HCT116 (cell line): ENCODE measurements around the gene OSBPL10. TPM values are rescaled to one million over a fixed set of nuclear protein-coding genes. Genes with fewer than 3 reads are reported as not detected.

ENCODE experiments used
- ATAC-seq: fragments of 200-7000 bp; cut with Tn5 transposase; 2 replicates; pipeline ENCODE4 v1.9.1; 2020; ENCODE audit warnings: mild to moderate bottlenecking, moderate library complexity
- BruUV-seq: library from RNA; stranded (reverse); fragments of 400-500 nt; replicated peaks from 2 replicates; lab custom pipeline; 2021; lab: Mats Ljungman, UMichigan
- CTCF ChIA-PET: fragments of 300-600 bp; sonication (Branson Sonifier 250); formaldehyde crosslinking; loops from one replicate; lab custom pipeline; 2021; ENCODE audit warnings: antibody characterized with exemption; lab: Charles Lee
- POLR2A ChIA-PET: fragments of 300-600, 350-600 bp; sonication (Branson Sonifier 250); formaldehyde crosslinking; loops from one replicate; lab custom pipeline; 2021; ENCODE audit warnings: antibody characterized with exemption; lab: Charles Lee
- RAD21 ChIA-PET, 2 experiments: fragments of 300-600 bp; sonication (Branson Sonifier 250); formaldehyde crosslinking; loops; one replicate each; lab custom pipeline; 2023; ENCODE audit warnings: low total read pairs in 2 of 2; ENCODE audit not compliant: uncharacterized antibody in 2 of 2, unreplicated experiment in 2 of 2, low non-redundant PET in 1 of 2; lab: Charles Lee
- DNase-seq: peaks from one replicate; pipeline ENCODE4 v3.0.0-alpha.2; 2010; ENCODE audit warnings: low read depth, low spot score
- H2AFZ ChIP-seq: fragments of 200-600 bp; shearing (Covaris generic), sonication (generic); 2 replicates; pipeline ENCODE4 v1.6.1; 2017; ENCODE audit warnings: low read depth, mixed run types, mixed read lengths, antibody characterized with exemption, low read length; ENCODE audit not compliant: poor library complexity, severe bottlenecking
- H3K27ac ChIP-seq: 2 replicates; pipeline ENCODE4 v1.5.1; 2012; ENCODE audit warnings: low read depth, low read length
- H3K27me3 ChIP-seq: fragments of 200-600 bp; sonication (generic); 2 replicates; pipeline ENCODE4 v1.6.1; 2016; ENCODE audit warnings: mixed run types, low read length, mixed read lengths; ENCODE audit not compliant: insufficient read depth
- H3K36me3 ChIP-seq, 2 experiments: fragments of 200-500 bp in 1 of 2; fragments of 200-600 bp in 1 of 2; sonication (Bioruptor generic) in 1 of 2; sonication (generic) in 1 of 2; 2 replicates each; pipeline versions ENCODE4 v1.5.1 to v1.6.1; 2014 to 2016; ENCODE audit warnings: low read length in 2 of 2, inconsistent platforms in 1 of 2, mixed read lengths in 1 of 2, mixed run types in 1 of 2; ENCODE audit not compliant: insufficient read depth in 2 of 2, control insufficient read depth in 1 of 2
- H3K4me1 ChIP-seq, 2 experiments: fragments of 200-600 bp in 1 of 2; sonication (generic) in 1 of 2; 2 replicates each; pipeline versions ENCODE4 v1.5.1 to v1.6.1; 2012 to 2017; ENCODE audit warnings: low read length in 2 of 2, inconsistent platforms in 1 of 2, mild to moderate bottlenecking in 1 of 2, mixed read lengths in 1 of 2, mixed run types in 1 of 2, moderate library complexity in 1 of 2; ENCODE audit not compliant: insufficient read depth in 2 of 2, control insufficient read depth in 1 of 2
- H3K4me2 ChIP-seq: fragments of 200-600 bp; sonication (generic); 2 replicates; pipeline ENCODE4 v1.6.1; 2017; ENCODE audit warnings: mixed run types, low read length, mixed read lengths
- H3K4me3 ChIP-seq, 2 experiments: fragments of 200-600 bp in 1 of 2; sonication (generic) in 1 of 2; replicated peaks in 1 of 2; 2 replicates each; pipeline ENCODE4 v1.5.1; 2011 to 2016; ENCODE audit warnings: low read length in 2 of 2, control low read depth in 1 of 2, low read depth in 1 of 2, mild to moderate bottlenecking in 1 of 2, mixed read lengths in 1 of 2, mixed run types in 1 of 2
- H3K79me2 ChIP-seq: fragments of 200-600 bp; sonication (generic); 2 replicates; pipeline ENCODE4 v1.6.1; 2017; ENCODE audit warnings: mild to moderate bottlenecking, mixed run types, low read length, moderate library complexity, mixed read lengths; ENCODE audit not compliant: insufficient read depth
- H3K9ac ChIP-seq: fragments of 200-600 bp; sonication (generic); 2 replicates; pipeline ENCODE4 v1.6.1; 2016; ENCODE audit warnings: low read length, mixed read lengths
- H3K9me2 ChIP-seq: fragments of 200-600 bp; sonication (generic), shearing (Covaris generic); 2 replicates; pipeline ENCODE4 v1.6.1; 2017; ENCODE audit warnings: mixed run types, mild to moderate bottlenecking, moderate library complexity; ENCODE audit not compliant: insufficient read depth
- H3K9me3 ChIP-seq, 2 experiments: fragments of 200-500 bp in 1 of 2; fragments of 200-600 bp in 1 of 2; sonication (Bioruptor generic) in 1 of 2; sonication (generic) in 1 of 2; 2 replicates each; pipeline ENCODE4 v1.6.1; 2014 to 2017; ENCODE audit warnings: low read length in 2 of 2, mixed read lengths in 2 of 2, inconsistent platforms in 1 of 2, low read depth in 1 of 2, mild to moderate bottlenecking in 1 of 2, mixed run types in 1 of 2, moderate library complexity in 1 of 2; ENCODE audit not compliant: control insufficient read depth in 1 of 2, insufficient read depth in 1 of 2
- H4K20me1 ChIP-seq: fragments of 200-600 bp; sonication (generic), shearing (Covaris generic); 2 replicates; pipeline ENCODE4 v1.6.1; 2017; ENCODE audit warnings: mixed run types, mild to moderate bottlenecking, moderate library complexity; ENCODE audit not compliant: insufficient read depth
- EZH2 ChIP-seq: fragments of 200-600 bp; sonication (generic); IDR thresholded peaks from 2 replicates; pipeline ENCODE4 v1.6.1; 2017; ENCODE audit warnings: antibody characterized with exemption, mixed run types
- EZH2phosphoT487 ChIP-seq: fragments of 200-600 bp; IDR thresholded peaks from 2 replicates; pipeline ENCODE4 v1.6.1; 2018; ENCODE audit warnings: antibody characterized with exemption, borderline replicate concordance
- RAD21 ChIP-seq: IDR thresholded peaks from 2 replicates; pipeline ENCODE4 v1.6.1; 2012; ENCODE audit warnings: low read depth, mild to moderate bottlenecking
- REST ChIP-seq: IDR thresholded peaks from 2 replicates; pipeline ENCODE4 v1.6.1; 2012; ENCODE audit warnings: low read depth
- SP1 ChIP-seq: IDR thresholded peaks from 2 replicates; pipeline ENCODE4 v1.6.1; 2012; ENCODE audit warnings: low read depth
- TCF7L2 ChIP-seq: IDR thresholded peaks from 2 replicates; pipeline ENCODE4 v1.7.0; 2011; ENCODE audit warnings: borderline replicate concordance, inconsistent platforms; ENCODE audit not compliant: insufficient read depth, insufficient read length; ENCODE audit errors: extremely low read depth
- YY1 ChIP-seq: IDR thresholded peaks from 2 replicates; pipeline ENCODE4 v1.6.1; 2011; ENCODE audit warnings: low read length, low read depth, moderate library complexity, mild to moderate bottlenecking; ENCODE audit not compliant: insufficient replicate concordance; ENCODE audit errors: extremely low read depth
- intact Hi-C: fragments of 100-400 bp; cut with micrococcal nuclease; formaldehyde crosslinking; loops from 2 replicates; pipeline ENCODE4 v1.10.0; 2022
- total RNA-seq: library from RNA; stranded (reverse); gene quantifications from one replicate; pipeline ENCODE4 v1.2.1, GENCODE V29; 2021; ENCODE audit not compliant: unreplicated experiment

OSBPL10 gene
- total RNA-seq, 1 experiment from 2014 or later = 25.8 TPM

DNA sequence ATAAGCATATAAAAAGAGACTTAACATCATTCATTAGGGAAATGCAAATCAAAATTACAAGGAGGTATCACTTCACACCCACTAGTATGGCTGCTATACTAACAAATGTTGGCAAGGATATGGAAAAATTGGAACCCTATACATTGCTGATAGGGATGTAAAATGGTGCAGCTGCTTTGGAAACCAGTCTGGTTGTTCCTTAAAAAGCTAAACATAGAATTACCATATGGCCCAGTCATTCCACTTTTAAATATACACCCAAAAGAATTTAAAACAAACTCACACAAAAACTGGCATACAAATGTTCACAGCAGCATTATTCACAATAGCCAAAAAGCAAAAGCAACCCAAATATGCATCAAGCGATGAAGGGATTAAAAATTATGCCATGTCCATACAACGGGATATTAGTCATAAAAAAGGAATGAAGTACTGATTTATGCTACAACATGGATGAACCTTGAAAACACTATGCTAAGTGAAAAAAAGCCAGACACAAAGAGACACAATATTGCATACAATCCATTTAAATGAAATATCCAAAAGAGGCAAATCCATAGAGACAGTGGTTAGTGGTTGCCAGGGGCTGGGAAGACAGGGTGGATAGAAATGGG is 118.3 kb downstream of the OSBPL10 start:
- intact Hi-C loops = loop anchor here (5.0 kb wide), 1 partner anchor 280 kb away; no protein-coding TSS in a partner anchor
- TF ChIP-seq TCF7L2 (no peak), SP1 (no peak), EZH2 (no peak), RAD21 (no peak), YY1 (no peak), REST (no peak), EZH2phosphoT487 (no peak)
- H3K27me3 ChIP-seq = no peaks in the 10 kb centered on the region
- H3K36me3 ChIP-seq = no peaks in the 10 kb centered on the region
- RAD21 ChIA-PET = no interaction called here
- BruUV-seq = no TSS peak
- no peak overlapping the region for H3K27ac ChIP-seq
- no peak overlapping the region for H3K9ac ChIP-seq
- H3K9me3 ChIP-seq = no peaks in the 10 kb centered on the region
- no peak overlapping the region for H3K4me2 ChIP-seq
- H3K9me2 ChIP-seq = no peaks in the 10 kb centered on the region
- no peak overlapping the region for H3K4me3 ChIP-seq
- no peaks in the 10 kb centered on the region for H4K20me1 ChIP-seq
- H3K79me2 ChIP-seq = no peaks in the 10 kb centered on the region
- ATAC-seq = no peak
- DNase-seq = no peak
- no peaks in the 10 kb centered on the region for H3K4me1 ChIP-seq
- POLR2A ChIA-PET = no interaction called here
- CTCF ChIA-PET = no interaction called here
- H2AFZ ChIP-seq = no peak overlapping the region
